ENCODE measurements around the gene MON1B.
"Not testable (repeated sequence)": the region's sequence is repeated elsewhere in the genome, so short reads cannot be mapped to it uniquely, and the experiment has no call there.

The MON1B gene

DNA sequence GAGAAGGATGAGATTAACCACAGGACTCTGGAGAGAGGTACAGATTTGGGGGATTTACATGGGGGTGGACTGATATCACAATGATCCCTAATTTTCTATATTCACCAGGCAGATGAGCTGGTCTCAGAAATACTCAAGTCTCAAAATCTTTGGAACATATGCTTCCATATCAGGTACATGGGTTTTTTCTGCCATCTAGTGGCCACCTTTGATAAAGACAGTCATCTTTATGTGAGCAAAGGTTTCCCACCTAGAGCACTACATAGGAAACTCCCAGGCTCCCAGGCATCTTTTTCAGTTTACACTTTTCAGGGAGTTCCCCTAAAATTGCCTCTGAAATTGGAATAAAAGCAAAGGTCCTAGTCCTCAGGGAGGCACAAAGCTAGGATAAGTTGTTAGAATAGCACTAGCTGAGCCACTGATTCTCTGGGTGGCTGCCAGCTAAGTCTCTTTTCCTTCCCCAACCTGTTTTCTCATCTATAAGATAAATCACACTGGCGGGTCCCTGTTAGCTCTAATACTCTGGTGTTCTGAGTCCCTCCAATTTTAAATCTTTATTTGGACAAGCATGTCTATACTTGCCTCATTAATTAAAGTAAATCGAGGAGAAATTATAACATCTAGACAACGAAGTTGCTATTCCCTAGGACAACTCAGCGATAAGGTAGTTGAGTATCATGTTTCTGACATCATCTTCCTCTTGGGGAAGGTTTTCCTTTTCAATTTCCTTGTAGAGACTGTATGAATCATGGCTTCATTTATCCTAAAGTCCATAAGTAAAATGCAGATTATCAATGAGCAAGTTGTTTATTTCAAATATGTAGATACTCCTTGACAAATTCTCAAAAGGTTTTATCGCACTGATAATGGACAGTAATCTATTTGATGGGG is 19.0 kb upstream of the MON1B start:
- Histone ChIP-seq H3K27ac (no peak overlapping the region), H3K4me3 (ENCODE audit: low read depth, low read length) (no peak overlapping the region), H3K27me3 (replicated peaks) (no peaks in the 10 kb centered on the region), H3K36me3 (replicated peaks) (no peaks in the 10 kb centered on the region)
- peak; percentile 62 for DNase-seq
- TF ChIP-seq, protein P1, sequence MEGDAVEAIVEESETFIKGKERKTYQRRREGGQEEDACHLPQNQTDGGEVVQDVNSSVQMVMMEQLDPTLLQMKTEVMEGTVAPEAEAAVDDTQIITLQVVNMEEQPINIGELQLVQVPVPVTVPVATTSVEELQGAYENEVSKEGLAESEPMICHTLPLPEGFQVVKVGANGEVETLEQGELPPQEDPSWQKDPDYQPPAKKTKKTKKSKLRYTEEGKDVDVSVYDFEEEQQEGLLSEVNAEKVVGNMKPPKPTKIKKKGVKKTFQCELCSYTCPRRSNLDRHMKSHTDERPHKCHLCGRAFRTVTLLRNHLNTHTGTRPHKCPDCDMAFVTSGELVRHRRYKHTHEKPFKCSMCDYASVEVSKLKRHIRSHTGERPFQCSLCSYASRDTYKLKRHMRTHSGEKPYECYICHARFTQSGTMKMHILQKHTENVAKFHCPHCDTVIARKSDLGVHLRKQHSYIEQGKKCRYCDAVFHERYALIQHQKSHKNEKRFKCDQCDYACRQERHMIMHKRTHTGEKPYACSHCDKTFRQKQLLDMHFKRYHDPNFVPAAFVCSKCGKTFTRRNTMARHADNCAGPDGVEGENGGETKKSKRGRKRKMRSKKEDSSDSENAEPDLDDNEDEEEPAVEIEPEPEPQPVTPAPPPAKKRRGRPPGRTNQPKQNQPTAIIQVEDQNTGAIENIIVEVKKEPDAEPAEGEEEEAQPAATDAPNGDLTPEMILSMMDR (IDR thresholded peaks at IDR 0.05; ENCODE audit: low read depth, low read length, missing control alignments), result peak; percentile 64
- in situ Hi-C loops (cut with HindIII; ENCODE audit: low pct_ligation_motif_present, low sequenced_read_pairs), result no loop called here

DNA sequence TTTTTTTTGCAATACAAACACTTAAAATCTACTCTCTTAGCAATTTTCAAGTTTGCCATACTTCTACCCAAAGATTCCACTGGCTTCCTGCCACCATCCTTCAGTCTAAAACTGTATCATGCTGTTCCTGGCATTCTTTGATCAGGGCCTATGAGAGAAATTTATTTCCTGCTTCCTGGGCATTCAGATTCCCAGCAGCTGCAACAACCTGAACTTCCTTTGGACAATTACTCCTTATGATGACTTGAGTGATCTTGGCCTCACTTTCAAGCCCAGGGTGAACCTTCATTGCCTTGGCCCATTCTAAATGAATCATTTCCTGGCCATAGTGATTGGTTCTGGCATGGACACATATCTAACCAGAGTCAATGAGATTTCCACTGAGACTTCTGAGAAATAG is 18.0 kb upstream of the MON1B start:
- no peak overlapping the region for H3K4me3 ChIP-seq (ENCODE audit: low read depth, low read length)
- TF ChIP-seq, protein P1 (IDR thresholded peaks at IDR 0.05; ENCODE audit: low read depth, low read length, missing control alignments), result no peak
- no peaks in the 10 kb centered on the region for H3K36me3 ChIP-seq (replicated peaks)
- H3K27ac ChIP-seq, result no peak overlapping the region
- H3K27me3 ChIP-seq (replicated peaks), result no peaks in the 10 kb centered on the region
- no peak for DNase-seq
- in situ Hi-C loops (cut with HindIII; ENCODE audit: low pct_ligation_motif_present, low sequenced_read_pairs), result no loop called here

DNA sequence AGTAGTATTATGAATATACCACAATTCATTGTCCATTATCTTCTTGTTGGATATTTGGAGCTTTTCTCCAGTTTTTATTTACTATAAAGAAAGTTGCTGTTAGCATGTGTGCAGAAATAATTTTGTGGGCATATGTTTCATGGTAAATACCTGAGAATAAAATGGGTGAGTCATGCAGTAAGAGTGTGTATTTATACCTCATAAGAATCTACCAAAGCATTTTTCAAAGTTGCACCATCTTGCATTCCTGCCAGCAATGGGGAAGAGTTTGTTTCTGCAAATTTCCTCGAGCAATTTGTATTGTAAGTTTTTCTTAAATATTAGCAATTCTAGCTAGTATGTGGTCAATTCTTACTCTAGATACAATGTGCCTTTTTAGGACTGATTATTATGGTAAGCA is 7.9 kb upstream of the MON1B start:
- no peak overlapping the region for H3K27ac ChIP-seq
- H3K36me3 ChIP-seq (replicated peaks), result no peaks in the 10 kb centered on the region
- H3K27me3 ChIP-seq (replicated peaks), result no peaks in the 10 kb centered on the region
- TF ChIP-seq, protein P1 (IDR thresholded peaks at IDR 0.05; ENCODE audit: low read depth, low read length, missing control alignments), result no peak
- H3K4me3 ChIP-seq (ENCODE audit: low read depth, low read length), result no peak overlapping the region
- no peak for DNase-seq
- in situ Hi-C loops (cut with HindIII; ENCODE audit: low pct_ligation_motif_present, low sequenced_read_pairs), result no loop called here

DNA sequence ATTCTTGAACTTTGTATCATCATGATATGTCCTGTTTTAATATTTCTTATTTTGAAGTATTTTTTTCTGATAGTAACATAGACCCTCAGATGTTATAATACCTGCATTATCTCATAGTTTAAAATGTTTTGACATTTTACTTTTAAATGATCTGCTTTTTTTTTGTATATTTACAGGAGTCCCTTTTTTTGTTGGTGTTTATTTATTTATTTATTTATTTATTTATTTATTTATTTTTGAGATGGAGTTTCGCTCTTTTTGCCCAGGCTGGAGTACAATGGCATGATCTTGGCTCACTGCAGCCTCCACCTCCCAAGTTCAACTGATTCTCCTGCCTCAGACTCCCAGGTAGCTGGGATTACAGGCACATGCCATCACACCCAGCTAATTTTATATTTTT is 4.7 kb upstream of the MON1B start:
- DNase-seq; in situ Hi-C loops (cut with HindIII; ENCODE audit: low pct_ligation_motif_present, low sequenced_read_pairs); H3K27ac ChIP-seq; H3K27me3 ChIP-seq (replicated peaks); H3K4me3 ChIP-seq (ENCODE audit: low read depth, low read length); H3K36me3 ChIP-seq (replicated peaks): not testable (repeated sequence)

DNA sequence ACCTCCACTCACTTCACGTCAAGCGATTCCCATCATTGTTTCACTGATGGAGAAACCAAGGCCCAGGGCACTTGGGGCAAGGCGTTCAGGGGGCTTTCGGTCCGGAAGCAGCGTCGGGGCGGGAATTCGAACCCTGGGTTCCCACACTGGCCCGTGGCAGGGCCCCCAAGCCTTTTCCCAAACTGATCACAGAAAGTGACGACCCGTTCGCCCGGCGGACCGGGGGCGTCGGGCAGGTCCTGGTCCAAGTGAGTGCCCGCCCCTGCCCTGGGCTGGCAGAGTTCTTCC is 856 bp upstream of the MON1B start:
- H3K27ac ChIP-seq, result peak overlapping the region; percentile 27
- no peak for DNase-seq
- TF ChIP-seq, protein P1 (IDR thresholded peaks at IDR 0.05; ENCODE audit: low read depth, low read length, missing control alignments), result no peak
- no peaks in the 10 kb centered on the region for H3K27me3 ChIP-seq (replicated peaks)
- peaks cover under 1% of the 10 kb centered on the region for H3K36me3 ChIP-seq (replicated peaks)
- H3K4me3 ChIP-seq (ENCODE audit: low read depth, low read length), result peak overlapping the region; percentile 93
- in situ Hi-C loops (cut with HindIII; ENCODE audit: low pct_ligation_motif_present, low sequenced_read_pairs), result no loop called here

DNA sequence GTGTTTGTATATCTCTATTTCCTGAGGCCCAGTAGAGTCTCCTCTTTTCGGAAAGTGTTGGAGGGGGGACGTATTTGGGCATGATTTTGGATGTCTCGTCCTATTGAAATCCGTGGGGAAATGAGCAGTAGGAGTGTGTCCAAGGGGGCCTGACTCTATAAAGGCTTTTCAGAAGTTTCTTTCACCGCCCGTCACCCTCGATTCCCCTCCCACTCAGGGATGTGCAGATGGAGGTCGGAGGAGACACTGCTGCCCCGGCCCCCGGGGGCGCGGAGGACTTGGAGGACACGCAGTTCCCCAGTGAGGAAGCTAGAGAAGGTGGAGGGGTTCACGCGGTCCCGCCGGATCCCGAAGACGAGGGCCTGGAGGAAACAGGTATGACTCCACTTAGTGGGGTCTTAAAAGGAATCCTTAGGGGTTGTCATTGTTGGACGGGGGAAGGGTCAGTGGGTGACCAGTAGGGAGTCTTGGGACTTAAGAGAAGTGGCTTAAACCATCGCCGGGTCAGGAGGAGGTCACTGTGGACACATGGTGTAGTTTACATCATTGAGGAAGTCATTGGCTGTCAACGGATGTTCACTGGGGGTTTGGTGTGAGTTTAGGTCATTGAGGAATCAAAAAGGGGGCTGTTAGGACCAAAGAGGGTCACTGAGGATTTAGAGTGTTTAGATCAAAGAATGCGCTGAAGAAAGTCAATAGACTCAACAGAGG is 424 bp downstream of the MON1B start:
- Histone ChIP-seq H3K27ac (peak overlapping the region; percentile 83), H3K4me3 (ENCODE audit: low read depth, low read length) (peak overlapping the region; percentile 93), H3K27me3 (replicated peaks) (no peaks in the 10 kb centered on the region), H3K36me3 (replicated peaks) (peaks cover 6% of the 10 kb centered on the region)
- TF ChIP-seq, protein P1 (IDR thresholded peaks at IDR 0.05; ENCODE audit: low read depth, low read length, missing control alignments), result no peak
- no peak for DNase-seq
- in situ Hi-C loops (cut with HindIII; ENCODE audit: low pct_ligation_motif_present, low sequenced_read_pairs), result no loop called here
